WTC11 (cell line): ENCODE measurements around the gene ACBD6. TPM values are rescaled to one million over a fixed set of nuclear protein-coding genes. Genes with fewer than 3 reads are reported as not detected.
A peak's percentile ranks its signal among the peaks of the same experiment; 100 is the strongest.

Source experiments
- ATAC-seq: fragments of 200-7000 bp; cut with Tn5 transposase; 2 replicates; pipeline ENCODE4 v1.10.0; 2021; ENCODE audit warnings: mild to moderate bottlenecking, moderate library complexity
- CTCF ChIA-PET: fragments of 300-600 bp; sonication (Branson Sonifier 250); formaldehyde crosslinking; loops from one replicate; lab custom pipeline; 2021; ENCODE audit warnings: antibody characterized with exemption; lab: Charles Lee
- POLR2A ChIA-PET: fragments of 350-600 bp; sonication (Branson Sonifier 250); formaldehyde crosslinking; loops from one replicate; lab custom pipeline; 2021; ENCODE audit warnings: antibody characterized with exemption; lab: Charles Lee
- DNase-seq: peaks from one replicate; pipeline ENCODE4 v3.0.0; 2021; ENCODE audit warnings: low spot score
- H3K27ac Mint-ChIP-seq: 2 replicates; pipeline ENCODE4 v1.8.0; 2021; ENCODE audit warnings: mixed read lengths
- H3K27me3 Mint-ChIP-seq: 2 replicates; pipeline ENCODE4 v1.8.0; 2021; ENCODE audit warnings: low read depth, mild to moderate bottlenecking, moderate library complexity, mixed read lengths
- H3K36me3 Mint-ChIP-seq: 2 replicates; pipeline ENCODE4 v1.8.0; 2021; ENCODE audit warnings: mixed read lengths
- H3K4me1 Mint-ChIP-seq: 2 replicates; pipeline ENCODE4 v1.8.0; 2022; ENCODE audit warnings: mixed read lengths
- H3K4me3 Mint-ChIP-seq: 2 replicates; pipeline ENCODE4 v1.8.0; 2021; ENCODE audit warnings: mild to moderate bottlenecking, moderate library complexity, mixed read lengths
- H3K9me3 Mint-ChIP-seq: 2 replicates; pipeline ENCODE4 v1.8.0; 2021; ENCODE audit warnings: mixed read lengths
- AFF4 ChIP-seq: sonication (generic); formaldehyde crosslinking; IDR thresholded peaks from 2 replicates; pipeline ENCODE4 v1.8.1; 2023; ENCODE audit warnings: mild to moderate bottlenecking, missing genetic modification reagents, borderline replicate concordance
- ARID4B ChIP-seq: sonication (generic); formaldehyde crosslinking; IDR thresholded peaks from 2 replicates; pipeline ENCODE4 v1.8.0; 2023; ENCODE audit warnings: missing genetic modification reagents, mild to moderate bottlenecking, borderline replicate concordance
- ESRRA ChIP-seq: sonication (generic); formaldehyde crosslinking; IDR thresholded peaks from 2 replicates; pipeline ENCODE4 v1.8.1; 2022; ENCODE audit warnings: mild to moderate bottlenecking, missing genetic modification reagents, borderline replicate concordance
- FOXJ3 ChIP-seq: sonication (generic); formaldehyde crosslinking; IDR thresholded peaks from 2 replicates; pipeline ENCODE4 v1.9.0; 2021; ENCODE audit warnings: missing genetic modification reagents, mild to moderate bottlenecking, borderline replicate concordance
- GRHL2 ChIP-seq: fragments of 250-450 bp; sonication (Bioruptor Pico); IDR thresholded peaks from 2 replicates; pipeline ENCODE4 v1.8.0; 2022; ENCODE audit warnings: mild to moderate bottlenecking, moderate library complexity; ENCODE audit not compliant: insufficient replicate concordance, severe bottlenecking
- HMGA2 ChIP-seq: fragments of 250-450 bp; sonication (Bioruptor Pico); IDR thresholded peaks from 2 replicates; pipeline ENCODE4 v1.4.0; 2021; ENCODE audit warnings: mild to moderate bottlenecking, moderate library complexity
- HMGXB4 ChIP-seq: sonication (generic); formaldehyde crosslinking; IDR thresholded peaks from 2 replicates; pipeline ENCODE4 v1.8.1; 2023; ENCODE audit warnings: mild to moderate bottlenecking, moderate library complexity, missing genetic modification reagents
- JUN ChIP-seq: sonication (generic); formaldehyde crosslinking; IDR thresholded peaks from 2 replicates; pipeline ENCODE4 v1.8.0; 2023; ENCODE audit warnings: mild to moderate bottlenecking, missing genetic modification reagents
- KAT7 ChIP-seq: sonication (generic); formaldehyde crosslinking; IDR thresholded peaks from 2 replicates; pipeline ENCODE4 v1.8.1; 2023; ENCODE audit warnings: missing genetic modification reagents, mild to moderate bottlenecking, borderline replicate concordance
- MYBL2 ChIP-seq: sonication (generic); formaldehyde crosslinking; IDR thresholded peaks from 2 replicates; pipeline ENCODE4 v1.8.1; 2023; ENCODE audit warnings: mild to moderate bottlenecking, moderate library complexity, missing genetic modification reagents
- NFYB ChIP-seq: sonication (generic); formaldehyde crosslinking; conservative IDR thresholded peaks from 2 replicates; pipeline ENCODE4 v1.8.0; 2022; ENCODE audit warnings: low read depth, missing genetic modification reagents
- NR1H2 ChIP-seq: sonication (generic); formaldehyde crosslinking; IDR thresholded peaks from 2 replicates; pipeline ENCODE4 v1.9.0; 2021; ENCODE audit warnings: mild to moderate bottlenecking, moderate library complexity, missing genetic modification reagents
- OVOL2 ChIP-seq: fragments of 250-450 bp; sonication (Bioruptor Pico); IDR thresholded peaks from 2 replicates; pipeline ENCODE4 v1.9.0; 2021; ENCODE audit warnings: mild to moderate bottlenecking, borderline replicate concordance
- RELA ChIP-seq: sonication (generic); formaldehyde crosslinking; IDR thresholded peaks from 2 replicates; pipeline ENCODE4 v1.8.1; 2022; ENCODE audit warnings: missing genetic modification reagents, mild to moderate bottlenecking, borderline replicate concordance
- SOX15 ChIP-seq: fragments of 250-450 bp; sonication (Bioruptor Pico); IDR thresholded peaks from 2 replicates; pipeline ENCODE4 v1.9.0; 2021; ENCODE audit warnings: mild to moderate bottlenecking
- TEAD4 ChIP-seq: sonication (generic); formaldehyde crosslinking; IDR thresholded peaks from 2 replicates; pipeline ENCODE4 v1.8.0; 2022; ENCODE audit warnings: mild to moderate bottlenecking, missing genetic modification reagents
- USF2 ChIP-seq: sonication (generic); formaldehyde crosslinking; IDR thresholded peaks from 2 replicates; pipeline ENCODE4 v1.8.1; 2023; ENCODE audit warnings: mild to moderate bottlenecking, missing genetic modification reagents, moderate library complexity
- ZNF121 ChIP-seq: sonication (generic); formaldehyde crosslinking; IDR thresholded peaks from 2 replicates; pipeline ENCODE4 v1.8.0; 2023; ENCODE audit warnings: missing genetic modification reagents
- ZNF138 ChIP-seq: sonication (generic); formaldehyde crosslinking; conservative IDR thresholded peaks from 2 replicates; pipeline ENCODE4 v1.8.1; 2022; ENCODE audit warnings: mild to moderate bottlenecking, moderate library complexity, missing genetic modification reagents
- ZNF219 ChIP-seq: sonication (generic); formaldehyde crosslinking; IDR thresholded peaks from 2 replicates; pipeline ENCODE4 v1.8.0; 2023; ENCODE audit warnings: missing genetic modification reagents, mild to moderate bottlenecking, borderline replicate concordance
- ZNF263 ChIP-seq: sonication (generic); formaldehyde crosslinking; IDR thresholded peaks from 2 replicates; pipeline ENCODE4 v1.8.1; 2022; ENCODE audit warnings: low read depth, mild to moderate bottlenecking, moderate library complexity, missing genetic modification reagents
- ZNF317 ChIP-seq: sonication (generic); formaldehyde crosslinking; IDR thresholded peaks from 2 replicates; pipeline ENCODE4 v1.8.1; 2023; ENCODE audit warnings: low read depth, mild to moderate bottlenecking, moderate library complexity, missing genetic modification reagents, borderline replicate concordance
- ZNF416 ChIP-seq: fragments of 250-450 bp; sonication (Bioruptor Pico); IDR thresholded peaks from 2 replicates; pipeline ENCODE4 v1.9.0; 2021; ENCODE audit warnings: mild to moderate bottlenecking, inconsistent platforms
- ZNF671 ChIP-seq: fragments of 250-450 bp; sonication (Bioruptor Pico); IDR thresholded peaks from 2 replicates; pipeline ENCODE4 v1.8.0; 2021; ENCODE audit warnings: mild to moderate bottlenecking
- ZSCAN18 ChIP-seq: fragments of 250-450 bp; sonication (Bioruptor Pico); IDR thresholded peaks from 2 replicates; pipeline ENCODE4 v2.1.2; 2022; ENCODE audit warnings: mild to moderate bottlenecking, moderate library complexity
- total RNA-seq: library from RNA; stranded (reverse); gene quantifications from 3 replicates; pipeline ENCODE4 v1.2.3, GENCODE V29; 2021

Gene ACBD6
- total RNA-seq, 1 experiment from 2014 or later, result 53.5 TPM

GRCh38 chr1:180247580-180247979 is 254.8 kb downstream of the ACBD6 start (continued):
- TF ChIP-seq ARID4B (CRISPR knock-in tag), result no peak
- TF ChIP-seq ZNF219 (CRISPR knock-in tag), result no peak
- no peak for TF ChIP-seq AFF4
- TF ChIP-seq ZNF263 (CRISPR knock-in tag), result no peak
- no peak for TF ChIP-seq ZNF138
- no peak for TF ChIP-seq KAT7
- no peak for TF ChIP-seq USF2 (CRISPR knock-in tag)
- TF ChIP-seq HMGA2, result no peak
- no peak for TF ChIP-seq GRHL2
- no peak for TF ChIP-seq OVOL2 (CRISPR knock-in tag)
- no peak for TF ChIP-seq JUN (CRISPR knock-in tag)
- TF ChIP-seq NFYB (CRISPR knock-in tag), result no peak
- TF ChIP-seq NR1H2 (CRISPR knock-in tag), result no peak

GRCh38 chr1:180247061-180247460 is 255.3 kb downstream of the ACBD6 start:
- no peaks in the 10 kb centered on the region for H3K9me3 Mint-ChIP-seq
- DNase-seq (no peak), ATAC-seq (no peak)
- H3K27ac Mint-ChIP-seq, result 0 out of 2 replicates have a peak overlapping the region, but pooled peaks have one; percentile 44
- H3K36me3 Mint-ChIP-seq, result no peaks in the 10 kb centered on the region
- ChIA-PET POLR2A (no interaction called here), CTCF (interaction anchor here (0.7 to 2.3 kb wide), 5 partner anchors 15 to 169 kb away, joined by 3 to 7 read pairs (median 6); no protein-coding TSS in a partner anchor)
- H3K4me3 Mint-ChIP-seq, result no peak overlapping the region
- no peaks in the 10 kb centered on the region for H3K27me3 Mint-ChIP-seq
- H3K4me1 Mint-ChIP-seq, result peaks cover 60% of the 10 kb centered on the region
- TF ChIP-seq TEAD4 (CRISPR knock-in tag), result no peak
- no peak for TF ChIP-seq ZSCAN18 (CRISPR knock-in tag)
- TF ChIP-seq ZNF317 (CRISPR knock-in tag), result no peak
- TF ChIP-seq USF2 (CRISPR knock-in tag), result no peak
- no peak for TF ChIP-seq ZNF121 (CRISPR knock-in tag)
- TF ChIP-seq NFYB (CRISPR knock-in tag), result no peak
- no peak for TF ChIP-seq ZNF671 (CRISPR knock-in tag)
- no peak for TF ChIP-seq RELA
- no peak for TF ChIP-seq MYBL2 (CRISPR knock-in tag)
- TF ChIP-seq ZNF219 (CRISPR knock-in tag), result no peak
- TF ChIP-seq ESRRA, result no peak
- no peak for TF ChIP-seq KAT7
- TF ChIP-seq SOX15, result no peak
- no peak for TF ChIP-seq FOXJ3 (CRISPR knock-in tag)
- no peak for TF ChIP-seq HMGXB4 (CRISPR knock-in tag)
- TF ChIP-seq ZNF416 (CRISPR knock-in tag), result no peak
